GM19328 (cell line): ENCODE results near the gene RIN3.

Experiments
- ATAC-seq: cut with Tn5 transposase; IDR thresholded peaks from one replicate; pipeline ENCODE4 v1.9.1; 2021; ENCODE audit warnings: mild to moderate bottlenecking, moderate library complexity; ENCODE audit not compliant: unreplicated experiment

The RIN3 gene, protein sequence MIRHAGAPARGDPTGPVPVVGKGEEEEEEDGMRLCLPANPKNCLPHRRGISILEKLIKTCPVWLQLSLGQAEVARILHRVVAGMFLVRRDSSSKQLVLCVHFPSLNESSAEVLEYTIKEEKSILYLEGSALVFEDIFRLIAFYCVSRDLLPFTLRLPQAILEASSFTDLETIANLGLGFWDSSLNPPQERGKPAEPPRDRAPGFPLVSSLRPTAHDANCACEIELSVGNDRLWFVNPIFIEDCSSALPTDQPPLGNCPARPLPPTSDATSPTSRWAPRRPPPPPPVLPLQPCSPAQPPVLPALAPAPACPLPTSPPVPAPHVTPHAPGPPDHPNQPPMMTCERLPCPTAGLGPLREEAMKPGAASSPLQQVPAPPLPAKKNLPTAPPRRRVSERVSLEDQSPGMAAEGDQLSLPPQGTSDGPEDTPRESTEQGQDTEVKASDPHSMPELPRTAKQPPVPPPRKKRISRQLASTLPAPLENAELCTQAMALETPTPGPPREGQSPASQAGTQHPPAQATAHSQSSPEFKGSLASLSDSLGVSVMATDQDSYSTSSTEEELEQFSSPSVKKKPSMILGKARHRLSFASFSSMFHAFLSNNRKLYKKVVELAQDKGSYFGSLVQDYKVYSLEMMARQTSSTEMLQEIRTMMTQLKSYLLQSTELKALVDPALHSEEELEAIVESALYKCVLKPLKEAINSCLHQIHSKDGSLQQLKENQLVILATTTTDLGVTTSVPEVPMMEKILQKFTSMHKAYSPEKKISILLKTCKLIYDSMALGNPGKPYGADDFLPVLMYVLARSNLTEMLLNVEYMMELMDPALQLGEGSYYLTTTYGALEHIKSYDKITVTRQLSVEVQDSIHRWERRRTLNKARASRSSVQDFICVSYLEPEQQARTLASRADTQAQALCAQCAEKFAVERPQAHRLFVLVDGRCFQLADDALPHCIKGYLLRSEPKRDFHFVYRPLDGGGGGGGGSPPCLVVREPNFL

DNA sequence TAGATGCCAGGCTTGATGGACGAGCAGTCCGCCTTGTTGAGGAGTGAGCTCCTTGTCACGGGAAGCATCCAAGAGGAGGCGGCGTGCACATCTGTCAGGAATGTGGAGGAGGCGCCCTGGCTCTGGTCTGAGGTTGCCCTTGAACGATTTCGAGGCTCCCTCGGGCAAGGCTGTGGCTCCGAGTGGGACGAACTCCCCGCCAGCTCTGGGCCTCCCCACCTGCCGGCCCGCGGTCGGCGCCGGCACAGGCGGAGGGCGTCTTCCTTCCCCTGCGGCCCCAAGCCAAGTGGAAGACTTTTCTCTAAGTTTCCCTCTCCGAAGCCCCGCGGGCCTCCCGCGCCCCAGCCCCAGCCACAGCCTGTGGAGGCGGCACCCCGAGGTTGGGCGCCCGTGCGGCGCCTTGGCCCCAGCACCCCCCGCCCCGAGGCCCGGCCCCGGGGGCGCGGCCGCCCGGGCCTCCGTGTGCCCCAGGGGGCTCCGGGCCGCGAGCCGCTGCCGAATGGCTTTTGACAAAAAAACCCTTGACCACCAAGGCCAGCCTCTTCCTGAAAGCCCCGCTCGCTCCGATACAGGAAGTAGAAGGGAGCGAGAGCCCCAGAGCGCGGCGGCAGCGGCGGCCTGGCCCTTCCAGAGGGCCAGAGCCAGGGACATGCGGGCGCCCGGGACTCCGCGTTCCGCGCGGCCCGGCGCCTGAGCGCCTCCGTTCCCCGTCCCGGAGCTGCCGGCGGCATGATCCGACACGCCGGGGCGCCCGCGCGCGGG lies at the start of gene RIN3:
Gene RIN3, plus strand, starts transcription at position 578 of the 762 bp plus-strand sequence. Its CDS starts 152 bp downstream, at position 730.
- ATAC-seq, result peak; percentile 52

DNA sequence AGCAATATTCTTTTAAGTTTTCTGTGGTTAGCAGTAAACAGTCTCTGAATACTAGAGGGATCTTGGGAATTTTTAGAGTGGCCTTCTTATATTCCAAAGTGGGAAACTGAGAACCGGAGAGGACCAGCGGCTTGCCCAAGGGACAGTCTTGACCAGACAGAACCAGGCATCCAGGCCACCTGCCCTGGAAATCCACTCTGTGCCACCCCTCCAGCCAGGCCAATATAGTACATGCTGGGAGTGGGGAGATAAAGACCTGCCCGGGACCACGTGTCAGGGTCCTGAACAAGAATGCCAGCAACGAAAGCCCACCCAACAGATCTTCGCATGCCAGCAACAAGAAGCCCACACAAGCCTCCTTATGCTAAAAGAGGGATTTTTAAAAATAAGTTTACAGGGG lies 49.4 kb upstream of the RIN3 start:
- no peak for ATAC-seq

DNA sequence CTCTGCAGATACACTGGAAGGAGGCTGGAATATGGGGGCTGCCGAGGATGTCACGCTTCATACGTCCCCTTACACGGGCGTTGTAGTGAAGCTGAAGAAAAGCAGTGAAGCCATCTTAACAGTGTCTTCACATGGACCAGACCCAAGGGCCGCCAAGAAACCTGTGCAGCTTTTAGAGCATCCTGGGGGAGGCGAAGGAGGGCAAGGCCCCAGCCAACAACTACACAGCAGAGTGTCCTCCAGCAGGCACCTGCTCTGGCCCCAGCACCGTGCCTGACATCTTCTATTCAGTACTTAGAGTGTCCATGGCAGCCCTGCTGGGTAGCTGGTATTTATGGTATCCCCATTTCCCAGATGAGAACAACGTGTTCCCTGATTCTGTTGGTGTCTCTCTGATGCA lies 48.9 kb upstream of the RIN3 start:
- no peak for ATAC-seq

DNA sequence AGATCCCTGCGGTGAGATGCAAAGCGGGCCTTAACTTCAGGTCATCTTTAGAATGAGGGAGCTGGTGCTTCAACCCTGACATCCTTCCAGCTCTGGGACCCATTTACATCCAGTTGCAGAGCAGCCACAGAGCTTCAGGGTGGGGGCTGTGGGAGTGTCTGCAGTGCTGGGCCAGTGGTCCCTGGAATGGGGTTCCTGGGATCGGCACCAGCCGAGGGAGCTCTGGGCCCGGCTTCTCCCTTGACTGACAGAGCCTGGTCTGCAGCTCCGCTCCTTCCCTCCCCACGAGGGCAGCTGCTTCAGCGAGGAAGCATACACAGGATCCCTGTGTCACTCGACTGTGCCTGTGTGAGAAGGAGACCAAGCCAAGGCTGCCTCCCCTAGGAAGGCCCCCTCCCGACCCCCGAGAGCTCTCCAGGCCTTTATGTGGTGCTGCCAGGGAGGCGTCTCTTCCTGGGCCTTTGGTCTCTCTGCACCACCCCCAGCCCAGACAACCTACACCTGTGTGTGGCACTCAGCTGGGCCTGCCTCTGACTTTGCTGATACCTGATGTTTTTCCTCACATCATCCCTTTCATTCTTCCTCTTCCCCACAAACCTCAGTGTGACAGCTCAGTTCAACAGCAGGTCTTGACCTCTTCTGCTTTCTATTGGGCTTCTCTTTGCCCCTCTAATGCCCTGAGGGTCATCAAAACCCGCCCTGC lies 48.1 kb upstream of the RIN3 start:
- ATAC-seq, result no peak

DNA sequence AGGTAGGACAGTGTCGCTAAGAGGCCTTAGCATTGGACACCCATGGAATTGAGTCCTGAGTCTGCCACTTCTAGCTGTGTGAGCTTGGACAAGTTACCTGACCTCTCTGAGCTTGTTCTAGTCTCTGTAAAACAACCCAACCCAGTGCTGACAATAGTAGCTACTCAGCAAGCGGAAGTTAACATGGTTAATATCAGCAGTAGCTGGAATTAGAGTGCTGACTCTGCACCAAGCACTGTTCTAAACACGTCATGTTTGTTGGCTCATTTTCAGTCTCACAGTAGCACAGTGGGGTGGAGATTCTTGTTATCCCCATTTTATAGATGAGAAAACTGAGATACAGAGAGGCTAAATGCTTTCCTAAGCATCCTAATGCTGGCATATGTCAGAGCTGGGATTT lies 47.5 kb upstream of the RIN3 start:
- no peak for ATAC-seq

DNA sequence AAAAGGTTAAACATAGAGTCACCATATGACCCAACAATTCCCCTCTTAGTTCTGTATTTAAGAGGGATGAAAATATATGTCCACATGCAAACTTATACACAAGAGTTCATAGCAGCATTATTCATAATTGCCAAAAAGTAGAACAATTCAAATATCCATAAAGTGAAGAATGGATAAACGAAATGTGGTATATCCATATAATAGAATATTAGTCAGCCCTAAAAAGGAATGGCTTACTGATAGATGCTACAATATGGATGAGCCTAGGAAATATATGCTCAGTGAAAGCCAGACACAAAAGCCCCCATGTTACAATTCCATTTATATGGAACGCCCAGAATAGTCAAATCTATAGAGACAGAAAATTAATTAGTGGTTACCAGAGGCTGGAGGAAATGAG lies 44.1 kb upstream of the RIN3 start:
- ATAC-seq, result no peak

DNA sequence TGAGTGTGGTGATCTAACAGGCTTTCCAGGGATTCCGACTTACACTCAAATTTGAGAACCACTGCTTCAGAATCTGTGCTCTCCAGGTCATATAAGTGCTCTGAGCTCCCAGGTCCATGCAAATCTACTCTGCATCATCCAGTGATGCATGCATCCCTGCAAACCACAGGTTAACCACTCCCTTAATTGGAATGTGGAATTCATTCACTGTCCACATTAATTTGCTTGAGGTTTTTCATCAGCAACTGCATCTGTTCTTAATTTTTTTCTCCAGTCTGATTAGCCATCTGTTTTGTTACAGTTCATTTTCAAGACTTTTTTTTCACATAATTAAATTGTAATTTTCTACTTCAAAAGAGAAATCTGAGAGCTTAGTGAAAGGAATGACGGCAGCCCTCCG lies 43.4 kb upstream of the RIN3 start:
- no peak for ATAC-seq

DNA sequence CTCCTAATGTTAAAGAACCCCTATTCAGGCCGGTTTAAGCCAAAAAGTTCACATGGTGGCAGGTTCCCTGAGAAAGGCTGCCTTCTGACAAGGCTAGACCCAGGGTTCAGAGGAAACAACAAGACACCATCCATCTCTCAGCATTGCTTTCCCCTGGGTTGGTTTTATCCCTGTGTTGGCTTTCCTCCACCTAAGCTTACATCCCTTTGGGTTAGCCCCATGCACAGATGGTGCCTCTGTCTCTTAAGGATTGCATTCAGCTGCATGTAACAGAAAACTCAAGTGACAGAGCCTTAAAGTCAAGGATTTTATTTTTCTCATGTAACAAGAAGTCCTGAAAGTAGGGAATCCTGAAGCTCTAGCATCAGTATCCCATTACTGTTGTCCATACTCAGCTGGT lies 42.8 kb upstream of the RIN3 start:
- no peak for ATAC-seq

DNA sequence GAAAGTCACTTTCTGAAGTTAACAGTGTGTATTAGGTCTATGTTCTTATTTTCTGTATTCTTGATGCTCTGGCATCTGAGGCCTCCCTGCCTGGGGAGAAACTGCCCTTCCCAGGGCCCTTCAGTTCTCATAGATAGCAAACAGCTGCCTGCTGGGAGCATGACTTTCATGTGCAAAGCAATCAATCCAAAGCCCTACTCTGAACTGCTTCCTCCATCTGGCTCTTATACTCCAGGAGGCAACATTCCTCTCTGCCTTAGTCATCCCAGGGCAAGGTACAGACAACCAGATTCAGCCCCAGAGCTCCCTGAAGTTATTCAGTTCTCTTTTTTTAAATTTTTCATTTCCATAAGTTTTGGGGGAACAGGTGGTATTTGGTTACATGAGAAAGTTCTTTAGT lies 41.7 kb upstream of the RIN3 start:
- no peak for ATAC-seq

DNA sequence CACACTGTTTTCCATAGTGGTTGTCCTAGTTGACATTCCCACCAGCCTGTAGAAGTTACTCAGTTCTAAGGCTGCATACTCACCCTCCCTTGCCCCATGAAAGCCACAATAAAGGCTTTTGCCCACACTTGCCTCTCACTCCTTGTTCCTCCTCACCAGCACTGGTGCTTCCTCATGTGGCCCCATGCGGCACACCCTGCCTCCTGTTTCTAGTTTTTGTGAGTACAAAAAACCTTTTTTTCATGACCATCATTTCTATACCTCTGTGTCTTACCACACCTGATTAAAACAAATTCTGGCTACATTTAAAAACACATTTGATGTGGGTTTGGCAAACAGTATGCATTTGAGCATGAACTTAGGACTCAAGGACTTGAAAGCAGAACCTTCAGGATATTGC lies 40.7 kb upstream of the RIN3 start:
- ATAC-seq, result no peak

DNA sequence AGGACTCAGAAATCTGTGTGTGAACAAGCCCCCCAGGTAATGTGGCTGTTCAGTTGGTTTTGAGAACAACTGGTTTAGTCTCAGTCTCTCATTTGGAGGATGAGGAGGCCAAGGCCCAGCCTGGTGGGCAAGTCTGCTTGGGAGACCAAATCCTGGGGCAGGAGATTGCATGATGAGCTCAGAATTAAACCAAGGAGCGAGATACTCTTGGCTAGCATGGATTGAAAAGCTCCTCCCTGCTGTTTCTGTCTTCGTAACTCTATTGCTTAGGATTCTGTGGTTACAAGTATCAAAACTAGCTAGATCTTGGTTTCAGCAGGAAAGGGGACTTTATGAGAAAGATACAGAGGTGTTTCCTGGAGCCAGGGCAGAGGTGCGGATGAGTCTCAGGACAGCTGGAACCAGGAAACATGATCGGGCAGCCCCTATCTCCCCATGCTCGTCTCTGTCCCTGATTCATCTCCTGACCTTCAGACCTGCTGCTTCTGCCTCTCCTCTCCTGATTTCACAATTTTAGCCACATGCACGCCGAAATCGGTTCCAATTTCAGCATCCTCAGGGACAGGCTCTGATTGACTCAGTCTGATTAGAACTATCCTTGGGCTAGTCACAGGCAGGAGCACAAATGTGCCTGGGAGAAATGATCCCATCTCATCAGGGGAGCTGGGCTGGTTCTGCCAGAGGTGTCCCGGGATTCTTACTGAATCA lies 40.2 kb upstream of the RIN3 start:
- no peak for ATAC-seq

DNA sequence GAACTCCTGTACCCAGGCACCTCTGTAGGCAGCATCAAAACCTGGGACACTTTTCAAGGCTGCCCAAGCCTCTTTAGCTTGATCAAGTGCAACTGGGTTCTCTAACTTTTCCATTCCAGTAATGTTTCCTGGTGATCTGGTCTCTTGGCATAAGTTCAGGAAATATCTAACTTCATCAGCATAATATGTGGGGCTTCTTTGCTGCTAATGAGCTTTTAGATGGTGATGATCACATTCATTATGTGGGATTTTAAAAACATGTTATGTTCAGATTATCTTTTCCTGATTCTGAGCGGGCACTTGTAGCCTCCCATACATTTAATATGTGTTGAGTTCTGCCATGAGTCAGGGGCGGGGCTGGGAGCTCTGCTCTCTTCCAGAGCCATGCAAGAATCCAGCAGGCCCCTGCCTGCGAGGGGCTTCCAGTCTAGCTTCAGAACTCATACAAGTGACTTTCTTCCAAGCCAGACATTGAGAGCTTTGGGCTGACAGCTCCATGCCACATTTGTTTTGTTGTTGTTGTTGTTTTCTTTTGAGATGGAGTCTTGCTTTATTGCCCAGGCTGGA lies 39.5 kb upstream of the RIN3 start:
- no peak for ATAC-seq

DNA sequence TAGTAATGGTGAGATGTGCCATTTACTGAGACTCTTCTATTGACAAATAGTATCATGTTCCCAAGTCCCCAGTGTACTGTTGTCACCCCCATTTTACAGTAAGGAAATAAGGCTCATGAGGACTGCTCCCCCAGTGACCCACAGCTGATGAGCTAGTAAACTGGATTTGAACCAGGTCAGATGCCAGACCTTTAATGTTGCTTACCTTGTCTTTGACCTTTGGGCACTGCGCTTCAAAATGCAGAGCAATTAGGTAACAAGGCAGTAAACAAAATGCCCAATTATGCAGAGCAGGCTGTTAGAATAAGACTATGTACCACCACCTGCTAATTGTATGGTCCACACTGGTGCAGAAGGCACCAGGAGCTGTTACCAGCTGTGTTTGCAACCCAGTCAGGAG lies 38.5 kb upstream of the RIN3 start:
- ATAC-seq, result no peak

DNA sequence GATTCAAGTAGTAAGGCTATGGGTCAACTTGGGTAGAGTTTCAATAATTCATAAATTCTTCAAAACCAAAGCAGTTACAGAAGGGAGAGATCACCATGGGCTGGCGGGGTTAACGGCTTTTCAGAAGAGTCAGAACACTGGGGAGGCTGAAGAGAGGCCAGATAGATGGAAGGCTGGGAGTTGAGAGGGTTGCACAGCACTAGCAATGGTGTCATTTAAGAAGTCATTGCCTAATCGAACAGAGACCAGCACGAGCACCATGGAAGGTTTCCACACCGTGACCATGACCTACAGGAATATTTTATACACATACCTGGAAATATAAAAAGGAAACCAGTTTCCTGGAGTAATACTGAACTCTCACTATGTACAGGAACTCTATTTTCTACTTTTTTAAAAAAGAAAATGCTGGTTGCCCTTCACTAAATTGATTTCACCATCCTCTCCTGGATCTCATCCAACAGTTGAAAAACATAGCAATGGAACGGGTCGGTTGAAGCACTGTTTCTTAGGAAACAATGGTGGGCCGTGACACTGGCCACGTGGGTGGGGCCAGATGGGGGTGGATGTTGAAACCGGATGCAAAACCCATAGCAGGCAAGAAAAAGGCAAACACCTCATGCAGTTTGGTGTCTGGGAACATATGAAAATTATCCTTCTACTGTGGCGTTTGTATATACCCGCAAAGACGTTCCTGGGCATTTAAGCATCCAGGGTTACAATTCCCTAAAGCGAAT lies 38.0 kb upstream of the RIN3 start:
- ATAC-seq, result no peak

DNA sequence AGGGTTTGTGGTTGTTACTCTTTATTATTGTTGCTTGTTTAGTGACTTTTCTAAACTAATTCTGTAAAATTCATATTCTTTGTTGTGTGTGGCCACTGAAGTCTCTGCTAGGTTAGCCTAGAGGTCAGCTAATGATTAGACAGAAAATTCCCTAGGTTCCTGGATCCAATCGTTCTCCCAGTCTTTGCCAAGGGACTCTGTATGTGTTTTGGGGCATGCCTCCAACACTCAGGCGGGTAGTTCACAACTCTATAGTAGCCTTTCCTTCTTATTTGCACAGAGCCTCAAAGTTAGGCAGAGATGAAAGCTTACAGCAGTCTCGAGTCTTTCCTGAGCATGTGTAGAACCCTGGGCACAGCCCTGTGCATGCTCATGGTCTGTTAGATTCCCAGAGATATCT lies 32.7 kb upstream of the RIN3 start:
- ATAC-seq, result no peak

DNA sequence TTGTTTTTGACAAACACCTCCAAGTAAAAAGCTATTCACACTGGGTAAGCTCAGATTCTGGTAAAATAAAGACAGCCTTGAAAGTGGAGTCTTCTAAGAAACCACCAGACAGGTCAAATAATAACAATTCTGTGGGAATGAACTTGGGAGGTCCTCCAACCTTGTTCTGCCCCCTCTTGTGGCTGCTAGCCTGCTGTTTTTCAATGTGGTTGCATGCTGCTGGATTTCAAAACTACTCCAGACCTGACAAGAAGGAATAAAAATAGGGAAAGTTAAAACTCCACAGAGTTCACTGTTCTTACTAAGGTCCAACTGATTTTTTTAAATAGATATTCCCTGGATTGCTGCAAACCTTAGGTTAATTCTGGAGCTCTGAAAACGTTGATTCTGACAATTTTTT lies 32.2 kb upstream of the RIN3 start:
- no peak for ATAC-seq

DNA sequence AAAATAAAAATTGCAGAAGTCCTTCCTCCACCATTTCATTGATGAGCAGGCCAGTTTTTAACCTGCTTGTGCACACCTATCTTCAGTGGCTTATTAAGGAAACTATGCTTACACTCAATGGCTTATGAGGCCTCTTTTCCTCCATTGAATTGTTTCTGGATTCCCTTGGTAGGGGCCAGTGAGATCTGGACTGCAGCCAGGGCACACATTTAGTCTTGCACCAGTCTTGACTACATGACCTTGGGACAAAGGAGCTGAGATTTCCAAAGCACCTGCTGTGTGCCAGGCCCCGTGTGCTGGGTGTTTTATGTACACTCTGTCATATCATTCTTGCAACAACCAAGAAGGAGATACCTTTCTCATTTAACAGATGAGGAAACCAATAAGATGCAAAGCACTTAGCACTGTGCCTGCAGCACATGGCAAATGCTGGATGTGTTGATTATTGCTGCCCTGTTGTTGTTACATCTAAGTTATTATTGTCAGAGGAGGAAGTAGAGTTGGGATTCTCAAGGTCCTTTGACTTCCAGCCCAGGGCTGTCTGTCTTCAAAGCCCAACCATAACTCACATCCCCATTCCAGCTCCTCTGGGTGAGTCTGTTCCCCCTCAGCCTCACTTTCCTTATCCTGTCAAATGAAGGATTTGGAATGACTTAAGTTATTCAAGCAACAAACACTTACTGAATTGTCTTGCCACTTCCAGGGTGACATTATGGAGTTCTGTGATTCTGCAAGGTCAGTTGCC lies 31.6 kb upstream of the RIN3 start:
- no peak for ATAC-seq

DNA sequence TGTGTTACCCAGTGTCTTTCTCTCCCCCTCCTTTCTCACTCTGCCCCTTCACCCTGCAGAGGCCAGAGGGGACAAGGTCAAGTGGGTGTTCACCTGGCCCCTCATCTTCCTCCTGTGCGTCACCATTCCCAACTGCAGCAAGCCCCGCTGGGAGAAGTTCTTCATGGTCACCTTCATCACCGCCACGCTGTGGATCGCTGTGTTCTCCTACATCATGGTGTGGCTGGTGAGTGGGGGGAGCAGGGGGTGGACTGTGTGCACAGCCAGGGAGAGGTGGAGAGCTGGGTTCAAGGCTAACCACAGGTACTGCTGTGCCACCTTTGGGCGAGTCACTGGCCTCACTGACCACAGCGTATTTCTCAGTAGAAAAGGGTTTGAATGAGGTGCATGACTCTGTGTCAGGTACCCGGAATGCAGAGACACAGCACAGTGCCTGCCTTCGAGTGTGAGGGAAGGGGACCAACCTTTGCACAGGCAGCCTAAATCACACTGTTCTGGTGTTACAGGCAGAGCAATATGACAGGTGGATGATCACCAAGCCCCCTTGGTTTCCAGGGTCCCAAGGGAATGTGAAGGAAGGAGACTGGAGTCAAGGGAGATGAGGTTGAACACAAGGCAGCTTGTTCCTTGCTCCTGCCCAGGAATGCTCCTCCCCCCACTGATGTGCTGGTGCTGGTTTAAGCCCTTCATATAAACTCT lies 30.8 kb upstream of the RIN3 start:
- no peak for ATAC-seq
